ENCODE data around the gene NR2F1. TPM values are rescaled to one million over a fixed set of nuclear protein-coding genes. Genes with fewer than 3 reads are reported as not detected.
A peak's percentile ranks its signal among the peaks of the same experiment; 100 is the strongest.

NR2F1 gene
- total RNA-seq, 1 donor from 2014 or later = 181 TPM

DNA sequence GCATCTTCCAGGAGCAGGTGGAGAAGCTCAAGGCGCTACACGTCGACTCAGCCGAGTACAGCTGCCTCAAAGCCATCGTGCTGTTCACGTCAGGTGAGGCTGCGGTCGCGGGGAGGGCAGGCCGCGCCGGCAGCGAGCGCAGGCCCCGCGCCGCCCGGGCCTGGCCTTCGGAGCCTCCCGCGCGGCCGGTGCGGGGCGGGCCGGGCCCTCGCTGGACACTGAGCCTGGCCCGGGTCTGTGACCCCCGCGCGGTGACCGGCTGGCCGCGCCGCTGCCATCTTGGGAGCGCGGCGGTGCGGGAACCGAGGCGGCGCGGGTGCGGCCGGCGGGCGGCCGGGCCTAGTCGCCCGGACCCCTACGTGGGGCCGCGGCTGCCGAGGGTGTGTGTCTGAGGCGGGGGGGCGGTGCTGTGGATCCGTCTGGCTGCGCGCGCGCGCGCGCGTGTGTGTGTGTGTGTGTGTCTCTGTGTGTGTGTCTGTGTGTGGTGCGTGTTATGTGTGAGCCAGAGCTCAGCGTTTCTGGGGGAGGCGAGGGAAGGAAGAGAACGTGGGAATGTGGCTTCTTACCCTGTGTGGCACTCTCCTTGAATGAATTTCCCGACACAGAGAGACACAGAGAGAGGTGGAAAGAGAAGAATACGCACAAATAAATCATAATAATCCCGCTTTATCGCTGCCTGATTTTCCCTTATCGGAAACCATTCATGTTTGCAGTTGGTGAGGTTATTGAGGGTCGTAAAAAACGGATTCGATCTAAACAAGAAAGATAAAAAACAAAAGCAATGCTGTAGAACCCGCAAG is 5.5 kb downstream of the NR2F1 start:
- peak; percentile 71 for DNase-seq (ENCODE audit: low spot score)
- intact Hi-C loops (cut with DNase I) = no loop called here

DNA sequence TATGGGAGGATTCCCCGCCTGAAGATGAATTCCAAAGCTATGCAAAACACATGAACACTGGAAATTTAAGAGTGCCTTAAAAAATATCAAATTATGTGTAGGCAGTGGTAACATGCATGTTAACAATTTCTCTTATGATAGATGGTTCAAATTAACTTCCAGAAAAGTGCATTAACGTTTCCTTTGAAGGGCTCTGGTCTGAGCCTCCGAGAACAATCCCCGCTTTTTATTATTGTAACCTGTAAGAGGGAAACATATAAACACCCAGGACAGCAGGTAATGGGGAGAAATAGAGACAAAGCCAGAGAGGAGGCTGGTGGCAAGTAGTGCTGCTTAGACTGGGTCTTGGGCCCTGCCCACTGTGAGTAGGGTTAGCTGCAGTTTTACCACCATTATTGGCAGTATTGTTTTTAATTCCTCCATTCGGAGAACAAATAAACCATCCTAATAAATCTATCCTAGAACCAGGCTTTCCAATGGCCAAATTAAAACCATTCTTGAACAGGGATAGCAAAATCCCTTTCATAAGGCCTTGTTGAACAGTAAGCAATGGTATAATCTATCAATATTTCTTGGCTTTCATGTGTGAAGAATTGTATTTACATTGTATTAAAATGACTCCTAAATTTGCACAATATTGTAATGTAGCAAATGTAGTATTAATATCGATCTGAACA is 6.3 kb downstream of the NR2F1 start:
- ATAC-seq (no peak), DNase-seq (ENCODE audit: low spot score) (no peak)
- intact Hi-C loops (cut with DNase I) = no loop called here

More for the DNA sequence above, 5.5 kb downstream of the NR2F1 start:
- peak; percentile 37 for ATAC-seq

DNA sequence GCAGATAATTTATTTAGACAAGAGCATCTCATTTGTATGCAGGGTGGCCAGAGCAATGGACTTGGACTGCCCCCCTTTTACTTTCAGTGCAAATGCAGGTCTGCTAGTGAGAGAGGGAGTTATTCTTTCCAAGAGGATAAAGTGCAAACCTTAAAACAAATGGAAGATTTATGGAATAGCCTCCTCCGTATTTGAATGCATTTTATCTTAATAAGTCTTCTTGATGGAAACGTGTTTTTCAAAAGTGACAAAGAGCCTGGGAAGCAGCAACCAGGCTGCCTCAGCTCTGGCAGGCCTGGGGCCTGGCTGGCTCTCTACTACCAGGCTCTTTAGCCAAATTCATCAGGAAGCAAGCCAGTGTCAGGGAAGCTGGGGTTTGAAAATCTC is 6.8 kb downstream of the NR2F1 start:
- no peak for DNase-seq (ENCODE audit: low spot score)
- intact Hi-C loops (cut with DNase I) = no loop called here
- ATAC-seq = no peak

- ATAC-seq (no peak), DNase-seq (ENCODE audit: low spot score) (no peak)
- intact Hi-C loops (cut with DNase I) = no loop called here
Observed at GRCh38 chr5:93590493-93590892, 7.5 kb downstream of the NR2F1 start.

GRCh38 chr5:93591323-93591945 is 8.4 kb downstream of the NR2F1 start:
- no peak for DNase-seq (ENCODE audit: low spot score)
- ATAC-seq = no peak
- intact Hi-C loops (cut with DNase I) = no loop called here

DNA sequence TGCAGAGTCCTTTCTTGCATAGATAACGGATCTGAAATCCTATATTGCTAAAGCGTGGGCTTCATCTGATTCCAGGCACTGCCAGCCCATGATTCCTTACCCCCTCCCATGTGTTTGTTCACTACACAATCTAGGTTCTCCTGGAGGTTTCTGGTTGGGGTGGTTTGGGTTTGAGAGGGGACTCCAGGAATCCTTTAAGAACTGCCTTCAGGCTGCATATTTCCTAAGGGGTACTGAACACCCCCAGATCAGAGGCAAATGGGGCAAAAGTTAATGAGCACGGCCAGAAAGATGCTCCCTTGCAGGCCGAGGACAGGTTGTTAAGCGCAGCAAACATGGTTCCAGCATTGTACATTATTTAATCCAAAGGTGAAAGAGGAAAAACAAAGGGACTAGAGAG is 9.9 kb downstream of the NR2F1 start:
- intact Hi-C loops (cut with DNase I) = no loop called here
- DNase-seq (ENCODE audit: low spot score) = no peak

GRCh38 chr5:93593476-93594131 is 10.6 kb downstream of the NR2F1 start:
- DNase-seq (ENCODE audit: low spot score) (no peak), ATAC-seq (peak; percentile 14)
- intact Hi-C loops (cut with DNase I) = no loop called here

More for the DNA sequence above, 9.9 kb downstream of the NR2F1 start:
- no peak for ATAC-seq

GRCh38 chr5:93594591-93595419 is 11.8 kb downstream of the NR2F1 start:
- intact Hi-C loops (cut with DNase I) = no loop called here
- DNase-seq (ENCODE audit: low spot score) = peak; percentile 58

GRCh38 chr5:93595420-93596147 is 12.6 kb downstream of the NR2F1 start:
- DNase-seq (ENCODE audit: low spot score) = no peak
- ATAC-seq = no peak
- intact Hi-C loops (cut with DNase I) = no loop called here

More at GRCh38 chr5:93594591-93595419, 11.8 kb downstream of the NR2F1 start:
- peak; percentile 25 for ATAC-seq

GRCh38 chr5:93596310-93596675 is 13.3 kb downstream of the NR2F1 start:
- intact Hi-C loops (cut with DNase I) = no loop called here
- ATAC-seq (no peak), DNase-seq (ENCODE audit: low spot score) (no peak)

GRCh38 chr5:93596676-93597490 is 13.9 kb downstream of the NR2F1 start:
- no peak for DNase-seq (ENCODE audit: low spot score)
- no peak for ATAC-seq

DNA sequence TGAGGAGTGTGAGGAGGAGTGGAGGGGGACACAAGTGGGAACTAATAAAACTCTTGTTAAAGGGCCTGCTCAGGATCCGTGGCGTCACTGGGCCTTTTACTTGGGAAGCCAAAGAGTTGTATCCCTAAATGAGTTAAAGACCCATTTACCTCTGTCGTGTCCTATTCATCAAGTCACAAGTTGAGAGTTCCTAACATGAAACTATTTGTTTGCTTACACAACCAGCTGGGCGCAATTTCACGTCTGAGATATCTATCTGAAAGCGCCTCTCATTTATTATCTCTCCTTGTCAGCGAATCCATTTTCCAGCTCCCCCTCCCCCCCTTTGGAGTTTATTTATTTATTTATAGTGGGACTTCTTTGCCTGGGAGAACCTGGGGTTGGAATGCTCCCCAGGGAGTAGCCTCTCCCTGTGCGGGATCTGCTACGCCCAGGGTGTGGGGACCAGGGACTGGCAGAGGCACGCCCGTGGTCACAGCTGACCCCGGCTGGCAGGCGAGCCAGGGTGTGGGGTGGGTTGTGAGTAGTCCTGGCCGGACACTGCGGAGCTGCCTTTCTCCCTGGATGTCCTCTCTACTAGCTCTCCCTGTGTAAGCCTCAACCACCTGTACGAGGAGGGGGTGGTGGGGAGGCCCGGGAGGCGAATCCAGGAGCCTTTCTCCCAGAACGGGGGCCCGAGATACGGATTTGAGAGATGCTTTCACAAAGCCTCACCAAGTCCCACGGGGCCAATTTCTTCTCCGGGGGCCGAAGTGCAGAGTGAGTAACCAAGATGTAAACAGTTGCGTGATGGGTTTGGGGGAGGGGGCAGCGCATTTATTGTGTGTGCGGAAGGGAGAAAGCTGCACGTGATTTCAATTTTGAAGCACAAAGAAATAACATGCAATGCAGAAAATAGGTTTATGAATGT is 15.3 kb downstream of the NR2F1 start:
- intact Hi-C loops (cut with DNase I) = no loop called here
- ATAC-seq = peak; percentile 14
- DNase-seq (ENCODE audit: low spot score) = no peak

More at GRCh38 chr5:93596676-93597490, 13.9 kb downstream of the NR2F1 start:
- intact Hi-C loops (cut with DNase I) = no loop called here

GRCh38 chr5:93599001-93599379 is 16.0 kb downstream of the NR2F1 start:
- DNase-seq (ENCODE audit: low spot score) = no peak
- intact Hi-C loops (cut with DNase I) = no loop called here
- no peak for ATAC-seq

DNA sequence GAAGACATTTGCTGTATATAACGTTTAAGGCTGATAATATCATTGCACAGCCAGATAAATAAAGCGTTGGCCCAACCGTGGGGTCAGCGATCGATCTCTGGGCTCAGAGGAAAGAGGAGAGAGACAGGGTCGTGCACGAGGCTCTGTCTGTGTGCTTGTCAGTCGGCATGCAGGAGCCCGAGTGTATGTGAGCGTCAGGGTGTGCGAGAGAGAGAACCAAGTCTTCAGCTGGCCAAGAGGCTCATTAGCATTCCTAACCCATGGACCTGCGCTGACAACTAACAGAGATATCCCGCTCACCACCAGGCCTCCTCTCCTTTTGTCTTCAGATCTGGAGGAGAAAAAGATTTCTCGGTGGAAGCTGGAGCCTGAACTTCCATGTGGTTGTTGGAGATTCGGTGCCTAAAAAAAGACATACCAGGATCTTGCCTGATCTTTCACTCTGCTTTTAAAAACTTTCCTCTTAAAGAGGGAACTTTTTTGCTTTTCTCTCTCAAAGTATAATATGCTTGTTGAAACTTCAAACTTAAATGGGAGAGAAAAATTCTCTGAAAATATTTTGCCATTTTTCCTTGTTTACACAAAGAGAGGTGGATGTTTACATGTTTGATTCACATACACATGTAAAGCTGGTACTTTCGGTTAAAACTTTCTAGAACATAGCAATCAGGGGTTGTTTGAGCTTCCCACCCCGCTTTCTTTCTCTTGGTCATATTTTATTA is 16.5 kb downstream of the NR2F1 start:
- intact Hi-C loops (cut with DNase I) = no loop called here
- peak; percentile 61 for ATAC-seq
- DNase-seq (ENCODE audit: low spot score) = peak; percentile 66

- intact Hi-C loops (cut with DNase I) = no loop called here
- DNase-seq (ENCODE audit: low spot score) (no peak), ATAC-seq (peak; percentile 31)
Observed at GRCh38 chr5:93600409-93601070, 17.5 kb downstream of the NR2F1 start.
